MCF 10A (cell line): ENCODE measurements around the gene PYDC1. TPM values are rescaled to one million over a fixed set of nuclear protein-coding genes. Genes with fewer than 3 reads are reported as not detected.
A peak's percentile ranks its signal among the peaks of the same experiment; 100 is the strongest.

ENCODE experiments used
- BruUV-seq: library from RNA; stranded (reverse); fragments of 400-500 nt; replicated peaks from 2 replicates; lab custom pipeline; 2021; lab: Mats Ljungman, UMichigan
- CTCF ChIA-PET: fragments of 300-600 bp; sonication (Branson Sonifier 250); formaldehyde crosslinking; extraction: SDS; loops from one replicate; lab custom pipeline; 2021; ENCODE audit warnings: antibody characterized with exemption, inconsistent platforms; lab: Yijun Ruan, JAX
- POLR2A ChIA-PET: fragments of 300-600, 350-650 bp; sonication (Branson Sonifier 250); formaldehyde crosslinking; extraction: SDS; loops from one replicate; lab custom pipeline; 2020; ENCODE audit warnings: antibody characterized with exemption, inconsistent platforms; lab: Yijun Ruan, JAX
- DNase-seq: peaks from one replicate; pipeline ENCODE4 v3.0.0-alpha.2; 2018; ENCODE audit not compliant: unreplicated experiment
- H3K27ac Mint-ChIP-seq: one replicate; pipeline ENCODE4 v1.8.0; 2022; ENCODE audit warnings: mild to moderate bottlenecking, low read depth, mixed read lengths; ENCODE audit not compliant: unreplicated experiment
- H3K27me3 Mint-ChIP-seq: one replicate; pipeline ENCODE4 v1.8.0; 2022; ENCODE audit warnings: mixed read lengths; ENCODE audit not compliant: insufficient read depth, unreplicated experiment
- H3K36me3 Mint-ChIP-seq: one replicate; pipeline ENCODE4 v1.8.0; 2022; ENCODE audit warnings: mild to moderate bottlenecking, moderate library complexity, mixed read lengths; ENCODE audit not compliant: insufficient read depth, unreplicated experiment
- H3K4me1 Mint-ChIP-seq: one replicate; pipeline ENCODE4 v1.8.0; 2022; ENCODE audit warnings: mixed read lengths; ENCODE audit not compliant: insufficient read depth, unreplicated experiment
- H3K4me3 Mint-ChIP-seq: one replicate; pipeline ENCODE4 v1.8.0; 2022; ENCODE audit warnings: mild to moderate bottlenecking, moderate library complexity, mixed read lengths; ENCODE audit not compliant: unreplicated experiment
- H3K9me3 Mint-ChIP-seq: one replicate; pipeline ENCODE4 v1.8.0; 2022; ENCODE audit warnings: mixed read lengths; ENCODE audit not compliant: unreplicated experiment
- CTCF ChIP-seq: fragments of 200-600 bp; IDR thresholded peaks from one replicate; pipeline ENCODE4 v1.8.0; 2022; ENCODE audit warnings: antibody characterized with exemption, mild to moderate bottlenecking; ENCODE audit not compliant: unreplicated experiment
- intact Hi-C: fragments of 100-400 bp; cut with micrococcal nuclease; formaldehyde crosslinking; loops from 2 replicates; pipeline ENCODE4 v1.14.1; 2022
- total RNA-seq: library from RNA; stranded (reverse); gene quantifications from 2 replicates; pipeline ENCODE4 v1.2.3, GENCODE V29; 2022

Gene PYDC1
- total RNA-seq, 1 experiment from 2014 or later, result not detected

GRCh38 chr16:31186930-31187807, 29.8 kb downstream of the PYDC1 start:
- H3K36me3 Mint-ChIP-seq, result peaks cover 100% of the 10 kb centered on the region
- peaks cover 26% of the 10 kb centered on the region for H3K4me1 Mint-ChIP-seq
- no peak for DNase-seq
- no peaks in the 10 kb centered on the region for H3K9me3 Mint-ChIP-seq
- BruUV-seq, result no TSS peak
- intact Hi-C loops, result loop anchor here (10.0 kb wide), 1 partner anchor 508 kb away; no protein-coding TSS in a partner anchor
- no peak for TF ChIP-seq CTCF
- ChIA-PET CTCF (interaction anchor here (0.6 kb wide), 2 partner anchors 53 to 686 kb away, joined by 3 read pairs; no protein-coding TSS in a partner anchor), POLR2A (no interaction called here)
- no peaks in the 10 kb centered on the region for H3K27me3 Mint-ChIP-seq
- no peak overlapping the region for H3K4me3 Mint-ChIP-seq
- peak overlapping the region; percentile 16 for H3K27ac Mint-ChIP-seq

DNA sequence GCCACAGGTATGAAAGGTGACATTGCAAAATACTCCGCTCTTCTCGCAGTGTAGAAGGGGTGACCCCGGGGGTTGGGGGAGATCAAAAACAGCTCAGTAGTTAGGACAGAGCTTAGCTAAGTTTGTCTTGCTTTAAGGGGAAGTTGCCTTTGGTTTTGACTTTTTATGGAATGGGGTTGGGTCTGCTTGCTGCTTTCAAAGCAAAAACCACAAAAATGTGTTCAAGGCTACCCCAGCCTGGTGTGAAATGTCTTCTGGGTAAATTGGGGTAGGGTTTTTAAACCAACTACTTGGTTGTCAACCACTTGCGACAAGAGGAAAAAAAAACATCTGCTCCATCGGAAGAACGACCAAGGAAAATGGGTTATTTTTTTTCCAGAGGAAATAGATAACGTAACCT, 30.8 kb downstream of the PYDC1 start:
- intact Hi-C loops, result loop anchor here (10.0 kb wide), 1 partner anchor 509 kb away; no protein-coding TSS in a partner anchor
- no peaks in the 10 kb centered on the region for H3K9me3 Mint-ChIP-seq
- H3K36me3 Mint-ChIP-seq, result peaks cover 96% of the 10 kb centered on the region
- H3K4me3 Mint-ChIP-seq, result no peak overlapping the region
- H3K4me1 Mint-ChIP-seq, result peaks cover 26% of the 10 kb centered on the region
- no peak for DNase-seq
- no TSS peak for BruUV-seq
- ChIA-PET POLR2A (interaction anchor here (1.4 kb wide), 1 partner anchor 10 kb away, joined by 5 read pairs; no protein-coding TSS in a partner anchor), CTCF (interaction anchor here (0.6 to 0.7 kb wide), 2 partner anchors 87 to 98 kb away, joined by 3 read pairs; no protein-coding TSS in a partner anchor)
- no peak for TF ChIP-seq CTCF
- H3K27ac Mint-ChIP-seq, result no peak overlapping the region
- H3K27me3 Mint-ChIP-seq, result no peaks in the 10 kb centered on the region

- H3K4me1 Mint-ChIP-seq, result peaks cover 26% of the 10 kb centered on the region
- CTCF ChIA-PET, result no interaction called here
- intact Hi-C loops, result loop anchor here (10.0 kb wide), 1 partner anchor 509 kb away; no protein-coding TSS in a partner anchor
- no peaks in the 10 kb centered on the region for H3K27me3 Mint-ChIP-seq
- BruUV-seq, result no TSS peak
- POLR2A ChIA-PET, result interaction anchor here (0.7 to 1.4 kb wide), 2 partner anchors 11 to 122 kb away, joined by 3 to 5 read pairs; no protein-coding TSS in a partner anchor
- no peak overlapping the region for H3K4me3 Mint-ChIP-seq
- no peak overlapping the region for H3K27ac Mint-ChIP-seq
- H3K36me3 Mint-ChIP-seq, result peaks cover 96% of the 10 kb centered on the region
- no peak for DNase-seq
- H3K9me3 Mint-ChIP-seq, result no peaks in the 10 kb centered on the region
- TF ChIP-seq CTCF, result no peak
These were observed 31.6 kb downstream of the PYDC1 start for GRCh38 chr16:31185339-31185738.

GRCh38 chr16:31184888-31185287, 32.0 kb downstream of the PYDC1 start:
- no peaks in the 10 kb centered on the region for H3K27me3 Mint-ChIP-seq
- BruUV-seq, result no TSS peak
- intact Hi-C loops, result loop anchor here (5.0 to 10.0 kb wide), 3 partner anchors 68 to 510 kb away; partner anchors contain the start of genes KAT8 and ZNF843
- H3K4me3 Mint-ChIP-seq, result no peak overlapping the region
- TF ChIP-seq CTCF, result no peak
- peaks cover 26% of the 10 kb centered on the region for H3K4me1 Mint-ChIP-seq
- POLR2A ChIA-PET, result interaction anchor here (0.7 to 2.0 kb wide), 2 partner anchors 13 to 121 kb away, joined by 3 to 5 read pairs; no protein-coding TSS in a partner anchor
- no peak overlapping the region for H3K27ac Mint-ChIP-seq
- CTCF ChIA-PET, result interaction anchor here (0.7 to 1.8 kb wide), 2 partner anchors 8 to 75 kb away, joined by 3 to 4 read pairs; no protein-coding TSS in a partner anchor
- peaks cover 96% of the 10 kb centered on the region for H3K36me3 Mint-ChIP-seq
- H3K9me3 Mint-ChIP-seq, result no peaks in the 10 kb centered on the region
- DNase-seq, result no peak
